HepG2 (cell line): Measurements from ENCODE around the gene ARL3. TPM values are rescaled to one million over a fixed set of nuclear protein-coding genes. Genes with fewer than 3 reads are reported as not detected.

Experiments
- AKAP8 ChIP-seq: sonication (generic); formaldehyde crosslinking; IDR thresholded peaks from 2 replicates; pipeline ENCODE4 v1.5.1; 2020; ENCODE audit warnings: mild to moderate bottlenecking, missing genetic modification reagents
- FOXC1 ChIP-seq: sonication (generic); formaldehyde crosslinking; IDR thresholded peaks from 2 replicates; pipeline ENCODE4 v1.8.0; 2022; ENCODE audit warnings: mild to moderate bottlenecking, missing genetic modification reagents, borderline replicate concordance
- HMG20B ChIP-seq: conservative IDR thresholded peaks from 2 replicates; pipeline ENCODE4 v1.6.1; 2016; ENCODE audit warnings: missing genetic modification reagents, missing compliant biosample characterization
- MAF1 ChIP-seq: sonication (generic); formaldehyde crosslinking; IDR thresholded peaks from 2 replicates; pipeline ENCODE4 v1.5.0; 2020; ENCODE audit warnings: missing genetic modification reagents, borderline replicate concordance
- NCOA1 ChIP-seq: sonication (generic); formaldehyde crosslinking; IDR thresholded peaks from 2 replicates; pipeline ENCODE4 v1.9.0; 2021; ENCODE audit warnings: missing genetic modification reagents
- NCOA5 ChIP-seq: sonication (generic); formaldehyde crosslinking; IDR thresholded peaks from 2 replicates; pipeline ENCODE4 v1.4.0; 2020; ENCODE audit warnings: missing genetic modification reagents
- NFRKB ChIP-seq: fragments of 450-650 bp; IDR thresholded peaks from 2 replicates; pipeline ENCODE4 v1.6.1; 2017
- PAX8 ChIP-seq: sonication (generic); formaldehyde crosslinking; IDR thresholded peaks from 2 replicates; pipeline ENCODE4 v1.8.0; 2022; ENCODE audit warnings: mild to moderate bottlenecking, missing genetic modification reagents, borderline replicate concordance
- PHF8 ChIP-seq: sonication (generic); formaldehyde crosslinking; IDR thresholded peaks from 2 replicates; pipeline ENCODE4 v1.5.0; 2020; ENCODE audit warnings: missing genetic modification reagents
- RELA ChIP-seq: sonication (generic); formaldehyde crosslinking; IDR thresholded peaks from 2 replicates; pipeline ENCODE4 v1.4.0; 2020; ENCODE audit warnings: missing genetic modification reagents
- SP140L ChIP-seq: sonication (generic); formaldehyde crosslinking; IDR thresholded peaks from 2 replicates; pipeline ENCODE4 v1.4.0; 2020; ENCODE audit warnings: missing genetic modification reagents, borderline replicate concordance
- SYNCRIP ChIP-seq: fragments of 200-400 bp; formaldehyde crosslinking; IDR thresholded peaks from 2 replicates; pipeline ENCODE4 v1.6.1; 2018; ENCODE audit warnings: mild to moderate bottlenecking, low read depth, low read length; ENCODE audit not compliant: insufficient read depth
- ZBTB1 ChIP-seq: sonication (generic); formaldehyde crosslinking; IDR thresholded peaks from 2 replicates; pipeline ENCODE4 v1.4.0; 2020; ENCODE audit warnings: missing genetic modification reagents, borderline replicate concordance
- ZBTB20 ChIP-seq: sonication (generic); formaldehyde crosslinking; IDR thresholded peaks from 2 replicates; pipeline ENCODE4 v1.8.1; 2023; ENCODE audit warnings: missing genetic modification reagents, low read depth, mild to moderate bottlenecking, borderline replicate concordance
- ZBTB39 ChIP-seq: sonication (generic); formaldehyde crosslinking; IDR thresholded peaks from 2 replicates; pipeline ENCODE4 v1.5.0; 2020; ENCODE audit warnings: missing genetic modification reagents
- ZNF142 ChIP-seq: sonication (generic); formaldehyde crosslinking; IDR thresholded peaks from 2 replicates; pipeline ENCODE4 v1.4.0; 2020; ENCODE audit warnings: missing genetic modification reagents
- ZNF24 ChIP-seq: fragments of 450-650 bp; IDR thresholded peaks from 2 replicates; pipeline ENCODE4 v1.6.1; 2017; ENCODE audit warnings: antibody characterized with exemption, mild to moderate bottlenecking
- ZNF292 ChIP-seq: sonication (generic); formaldehyde crosslinking; IDR thresholded peaks from 2 replicates; pipeline ENCODE4 v1.8.1; 2022; ENCODE audit warnings: mild to moderate bottlenecking, low read depth, missing genetic modification reagents, borderline replicate concordance
- ZNF710 ChIP-seq: sonication (generic); formaldehyde crosslinking; IDR thresholded peaks from 2 replicates; pipeline ENCODE4 v1.5.0; 2020; ENCODE audit warnings: mild to moderate bottlenecking, missing genetic modification reagents, borderline replicate concordance
- ZNF780A ChIP-seq: sonication (generic); formaldehyde crosslinking; IDR thresholded peaks from 2 replicates; pipeline ENCODE4 v1.8.0; 2022; ENCODE audit warnings: mild to moderate bottlenecking, missing genetic modification reagents, moderate library complexity
- polyA plus RNA-seq, 8 experiments: library from polyadenylated mRNA; depleted of rRNA in 3 of 8; stranded (reverse) in 7 of 8; unstranded in 1 of 8; fragments of >200 nt; fragmentation: Illumina TruSeq in 4 of 8; extraction: Trizol in 4 of 8; gene quantifications; 2 replicates each; pipeline versions ENCODE4 v1.2.1 to v1.2.3, GENCODE V29; 2011 to 2016; ENCODE audit warnings: low read depth in 4 of 8, missing spikeins in 1 of 8, mixed read lengths in 1 of 8; ENCODE audit not compliant: insufficient read depth in 1 of 8
- total RNA-seq, 5 experiments: library from RNA; depleted of rRNA; stranded (reverse); fragments of >200 nt; fragmentation: Illumina TruSeq; extraction: Trizol; gene quantifications; 2 replicates each; pipeline ENCODE4 v1.2.3, GENCODE V29; 2016; ENCODE audit warnings: low read depth in 1 of 5

ARL3 gene
- total and polyA plus RNA-seq, 2 of the 13 experiments (the other 11 are each of a cell fraction or from before 2014, with no cell fraction given): 5.2 to 6.6 TPM

GRCh38 chr10:102665904-102666509 lies 48.2 kb downstream of the ARL3 start (continued):
- TF ChIP-seq ZBTB39: no peak
- no peak for TF ChIP-seq NCOA1 (CRISPR knock-in tag)
- no peak for TF ChIP-seq PHF8 (CRISPR knock-in tag)
- TF ChIP-seq NCOA5 (CRISPR knock-in tag): no peak
- TF ChIP-seq ZBTB1 (CRISPR knock-in tag): no peak
- TF ChIP-seq FOXC1 (CRISPR knock-in tag): no peak
- TF ChIP-seq ZBTB20 (CRISPR knock-in tag): 0 out of 2 replicates have a peak, but pooled peaks have one; percentile 40
- TF ChIP-seq ZNF292: peak; percentile 91; the same call in 1 of the 2 replicates
- TF ChIP-seq MAF1 (CRISPR knock-in tag): no peak
- TF ChIP-seq AKAP8: no peak
- no peak; the same call in 1 of the 2 replicates for TF ChIP-seq ZNF710 (CRISPR knock-in tag)
- no peak for TF ChIP-seq NFRKB
- TF ChIP-seq ZNF142: no peak
- TF ChIP-seq HMG20B (CRISPR knock-in tag): no peak
- TF ChIP-seq SYNCRIP: no peak
- no peak for TF ChIP-seq RELA
- no peak for TF ChIP-seq PAX8 (CRISPR knock-in tag)
- no peak for TF ChIP-seq ZNF780A (CRISPR knock-in tag)
- TF ChIP-seq ZNF24: peak; percentile 94
- TF ChIP-seq SP140L (CRISPR knock-in tag): no peak
